OCI-LY7 (cell line): Measurements from ENCODE around the gene TUBA8. TPM values are rescaled to one million over a fixed set of nuclear protein-coding genes. Genes with fewer than 3 reads are reported as not detected.

Source experiments
- BruUV-seq: library from RNA; stranded (reverse); fragments of 400-500 nt; replicated peaks from 2 replicates; lab custom pipeline; 2021; lab: Mats Ljungman, UMichigan
- CTCF ChIA-PET: fragments of 300-600 bp; sonication (Branson Sonifier 250); formaldehyde crosslinking; loops from one replicate; lab custom pipeline; 2022; ENCODE audit warnings: antibody characterized with exemption; ENCODE audit not compliant: unreplicated experiment; lab: Charles Lee
- POLR2A ChIA-PET: fragments of 300-600 bp; sonication (Branson Sonifier 250); formaldehyde crosslinking; loops from one replicate; lab custom pipeline; 2022; ENCODE audit warnings: antibody characterized with exemption; lab: Charles Lee
- DNase-seq: peaks from one replicate; pipeline ENCODE4 v3.0.0-alpha.2; 2015; ENCODE audit warnings: low spot score
- H2AFZ ChIP-seq: fragments of 200-600 bp; sonication (generic), shearing (Covaris generic); 2 replicates; pipeline ENCODE4 v1.6.1; 2014; ENCODE audit warnings: mild to moderate bottlenecking, antibody characterized with exemption, low read length, moderate library complexity
- H3K27ac ChIP-seq: fragments of 200-600 bp; sonication (generic); 2 replicates; pipeline ENCODE4 v1.5.1; 2014; ENCODE audit warnings: mixed run types, low read depth, mild to moderate bottlenecking, moderate library complexity, low read length, inconsistent platforms; ENCODE audit not compliant: poor library complexity, severe bottlenecking
- H3K36me3 ChIP-seq: fragments of 200-600 bp; sonication (generic); 2 replicates; pipeline ENCODE4 v1.6.1; 2014; ENCODE audit warnings: mild to moderate bottlenecking, antibody characterized with exemption, low read length, moderate library complexity, mixed read lengths; ENCODE audit not compliant: insufficient read depth
- H3K4me1 ChIP-seq: fragments of 200-600 bp; sonication (generic); 2 replicates; pipeline ENCODE4 v1.5.1; 2014; ENCODE audit warnings: mild to moderate bottlenecking, low read length; ENCODE audit not compliant: insufficient read depth, poor library complexity, severe bottlenecking
- H3K4me2 ChIP-seq: fragments of 200-600 bp; sonication (generic); 2 replicates; pipeline ENCODE4 v1.6.1; 2014; ENCODE audit warnings: mild to moderate bottlenecking, low read length
- H3K4me3 ChIP-seq: fragments of 200-600 bp; sonication (generic); 2 replicates; pipeline ENCODE4 v1.5.1; 2014; ENCODE audit warnings: mild to moderate bottlenecking, low read depth, low read length; ENCODE audit not compliant: poor library complexity, severe bottlenecking
- H3K79me2 ChIP-seq: fragments of 200-600 bp; sonication (generic); 2 replicates; pipeline ENCODE4 v1.6.1; 2016; ENCODE audit warnings: low read depth, mild to moderate bottlenecking, low read length, moderate library complexity, mixed read lengths; ENCODE audit not compliant: insufficient read depth
- H3K9me2 ChIP-seq: fragments of 200-600 bp; sonication (generic); 2 replicates; pipeline ENCODE4 v1.6.1; 2016; ENCODE audit warnings: mild to moderate bottlenecking, low read length, mixed read lengths; ENCODE audit not compliant: insufficient read depth
- H3K9me3 ChIP-seq: fragments of 200-600 bp; sonication (generic); 2 replicates; pipeline ENCODE4 v1.6.1; 2014; ENCODE audit warnings: mild to moderate bottlenecking, mixed run types, low read length, mixed read lengths
- H4K20me1 ChIP-seq: fragments of 200-600 bp; sonication (generic); 2 replicates; pipeline ENCODE4 v1.6.1; 2014; ENCODE audit warnings: mild to moderate bottlenecking, antibody characterized with exemption, low read length, moderate library complexity, mixed read lengths; ENCODE audit not compliant: insufficient read depth
- CTCF ChIP-seq: fragments of 200-600 bp; sonication (generic); conservative IDR thresholded peaks from 2 replicates; pipeline ENCODE4 v1.5.1; 2014; ENCODE audit warnings: mild to moderate bottlenecking, antibody characterized with exemption, low read length, moderate library complexity, mixed read lengths
- EZH2phosphoT487 ChIP-seq: fragments of 200-600 bp; sonication (generic); IDR thresholded peaks from 2 replicates; pipeline ENCODE4 v1.6.1; 2018; ENCODE audit warnings: low read depth, borderline replicate concordance, mild to moderate bottlenecking, mixed run types, antibody characterized with exemption, low read length, moderate library complexity, mixed read lengths
- intact Hi-C: fragments of 100-400 bp; cut with micrococcal nuclease; formaldehyde crosslinking; loops from one replicate; pipeline ENCODE4 v1.10.0; 2022; ENCODE audit not compliant: unreplicated experiment
- total RNA-seq, 2 experiments: library from RNA; depleted of rRNA in 1 of 2; stranded (reverse); fragments of >200 nt in 1 of 2; shearing (Covaris generic) in 1 of 2; gene quantifications; 2 replicates each; pipeline ENCODE4 v1.2.3, GENCODE V29; 2014 to 2022

The TUBA8 gene
- total RNA-seq, 2 experiments from 2014 or later: 1.9 to 2.0 TPM

GRCh38 chr22:18070041-18070440, 40.6 kb upstream of the TUBA8 start:
- H3K27ac ChIP-seq: peak overlapping the region; percentile 99
- H3K4me3 ChIP-seq: peak overlapping the region; percentile 57
- no peaks in the 10 kb centered on the region for H3K9me2 ChIP-seq
- peak overlapping the region; percentile 84 for H3K4me2 ChIP-seq
- BruUV-seq: no TSS peak
- peaks cover 28% of the 10 kb centered on the region; the same call in 1 of the 2 replicates for H3K79me2 ChIP-seq
- DNase-seq: no peak
- ChIA-PET POLR2A (interaction anchor here (0.6 to 3.5 kb wide), 5 partner anchors 13 to 112 kb away, joined by 3 to 28 read pairs (median 7); no protein-coding TSS in a partner anchor), CTCF (interaction anchor here (0.6 to 1.5 kb wide), 3 partner anchors 45 to 114 kb away, joined by 3 to 4 read pairs (median 3); no protein-coding TSS in a partner anchor)
- H2AFZ ChIP-seq: peak overlapping the region; percentile 13; the same call in 1 of the 2 replicates
- H3K4me1 ChIP-seq: peaks cover 99% of the 10 kb centered on the region
- intact Hi-C loops: no loop called here
- H3K9me3 ChIP-seq: no peaks in the 10 kb centered on the region
- no peaks in the 10 kb centered on the region for H4K20me1 ChIP-seq
- no peaks in the 10 kb centered on the region for H3K36me3 ChIP-seq
- TF ChIP-seq EZH2phosphoT487 (no peak), CTCF (no peak)

GRCh38 chr22:18070556-18071306, 39.9 kb upstream of the TUBA8 start:
- peak; percentile 63 for DNase-seq
- BruUV-seq: no TSS peak
- ChIA-PET POLR2A (interaction anchor here (0.6 to 3.5 kb wide), 9 partner anchors 12 to 71 kb away, joined by 3 to 28 read pairs (median 8); no protein-coding TSS in a partner anchor), CTCF (interaction anchor here (1.2 to 2.3 kb wide), 2 partner anchors 13 to 42 kb away, joined by 5 to 15 read pairs; no protein-coding TSS in a partner anchor)
- H3K9me3 ChIP-seq: no peaks in the 10 kb centered on the region
- H3K27ac ChIP-seq: peak overlapping the region; percentile 99
- H3K36me3 ChIP-seq: no peaks in the 10 kb centered on the region
- TF ChIP-seq CTCF: peak; percentile 96
- no peak for TF ChIP-seq EZH2phosphoT487
- intact Hi-C loops: loop anchor here (1.0 kb wide), 1 partner anchor 69 kb away; no protein-coding TSS in a partner anchor
- H3K4me2 ChIP-seq: peak overlapping the region; percentile 84
- H3K9me2 ChIP-seq: no peaks in the 10 kb centered on the region
- peak overlapping the region; percentile 57 for H3K4me3 ChIP-seq
- peaks cover 99% of the 10 kb centered on the region for H3K4me1 ChIP-seq
- H3K79me2 ChIP-seq: peaks cover 31% of the 10 kb centered on the region; the same call in 1 of the 2 replicates
- H2AFZ ChIP-seq: peak overlapping the region; percentile 13; the same call in 1 of the 2 replicates
- H4K20me1 ChIP-seq: no peaks in the 10 kb centered on the region
